GM06990 (cell line): ENCODE results near the gene GRID1.

Experiments
- DNase-seq: peaks from one replicate; pipeline ENCODE4 v3.0.0-alpha.2; 2011; ENCODE audit not compliant: insufficient read length; ENCODE audit errors: extremely low read depth
- H3K27me3 ChIP-seq: replicated peaks from 2 replicates; pipeline ENCODE4 v1.6.0; 2011; ENCODE audit warnings: low read length; ENCODE audit not compliant: control insufficient read depth, insufficient read depth
- H3K36me3 ChIP-seq: 2 replicates; pipeline ENCODE4 v1.5.1; 2011; ENCODE audit warnings: low read length; ENCODE audit not compliant: control insufficient read depth, insufficient read depth
- H3K4me3 ChIP-seq: replicated peaks from 2 replicates; pipeline ENCODE4 v1.5.1; 2011; ENCODE audit warnings: low read depth, mild to moderate bottlenecking, control low read depth, low read length
- TF ChIP-seq, protein P1 (sequence below): IDR thresholded peaks from 2 replicates; pipeline ENCODE4 v1.5.1; 2011; ENCODE audit warnings: low read length, control low read depth, mild to moderate bottlenecking, inconsistent platforms; ENCODE audit not compliant: insufficient read depth, poor library complexity, severe bottlenecking

Gene GRID1

GRCh38 chr10:85861513-85862197 lies 504.9 kb downstream of the GRID1 start:
- DNase-seq, result no peak
- no peak overlapping the region for H3K4me3 ChIP-seq
- no peaks in the 10 kb centered on the region for H3K36me3 ChIP-seq
- TF ChIP-seq, protein P1, sequence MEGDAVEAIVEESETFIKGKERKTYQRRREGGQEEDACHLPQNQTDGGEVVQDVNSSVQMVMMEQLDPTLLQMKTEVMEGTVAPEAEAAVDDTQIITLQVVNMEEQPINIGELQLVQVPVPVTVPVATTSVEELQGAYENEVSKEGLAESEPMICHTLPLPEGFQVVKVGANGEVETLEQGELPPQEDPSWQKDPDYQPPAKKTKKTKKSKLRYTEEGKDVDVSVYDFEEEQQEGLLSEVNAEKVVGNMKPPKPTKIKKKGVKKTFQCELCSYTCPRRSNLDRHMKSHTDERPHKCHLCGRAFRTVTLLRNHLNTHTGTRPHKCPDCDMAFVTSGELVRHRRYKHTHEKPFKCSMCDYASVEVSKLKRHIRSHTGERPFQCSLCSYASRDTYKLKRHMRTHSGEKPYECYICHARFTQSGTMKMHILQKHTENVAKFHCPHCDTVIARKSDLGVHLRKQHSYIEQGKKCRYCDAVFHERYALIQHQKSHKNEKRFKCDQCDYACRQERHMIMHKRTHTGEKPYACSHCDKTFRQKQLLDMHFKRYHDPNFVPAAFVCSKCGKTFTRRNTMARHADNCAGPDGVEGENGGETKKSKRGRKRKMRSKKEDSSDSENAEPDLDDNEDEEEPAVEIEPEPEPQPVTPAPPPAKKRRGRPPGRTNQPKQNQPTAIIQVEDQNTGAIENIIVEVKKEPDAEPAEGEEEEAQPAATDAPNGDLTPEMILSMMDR, result no peak
- 0 out of 2 replicates have a peak, but pooled peaks cover 1% of the 10 kb centered on the region for H3K27me3 ChIP-seq

GRCh38 chr10:85859859-85860258 lies 506.7 kb downstream of the GRID1 start:
- no peak for DNase-seq
- H3K36me3 ChIP-seq, result no peaks in the 10 kb centered on the region
- no peak overlapping the region for H3K4me3 ChIP-seq
- TF ChIP-seq, protein P1, result no peak
- H3K27me3 ChIP-seq, result 0 out of 2 replicates have a peak, but pooled peaks cover 1% of the 10 kb centered on the region

- no peaks in the 10 kb centered on the region for H3K36me3 ChIP-seq
These were observed 507.6 kb downstream of the GRID1 start for GRCh38 chr10:85858776-85859515.

GRCh38 chr10:85857791-85858190 lies 508.8 kb downstream of the GRID1 start:
- no peak for DNase-seq
- Histone ChIP-seq H3K36me3 (no peaks in the 10 kb centered on the region), H3K27me3 (peaks cover 1% of the 10 kb centered on the region; the same call in 1 of the 2 replicates), H3K4me3 (no peak overlapping the region)
- TF ChIP-seq, protein P1, result no peak

More at GRCh38 chr10:85858776-85859515, 507.6 kb downstream of the GRID1 start:
- no peak overlapping the region for H3K4me3 ChIP-seq
- DNase-seq, result no peak
- 0 out of 2 replicates have a peak, but pooled peaks cover 1% of the 10 kb centered on the region for H3K27me3 ChIP-seq
- TF ChIP-seq, protein P1, result no peak

DNA sequence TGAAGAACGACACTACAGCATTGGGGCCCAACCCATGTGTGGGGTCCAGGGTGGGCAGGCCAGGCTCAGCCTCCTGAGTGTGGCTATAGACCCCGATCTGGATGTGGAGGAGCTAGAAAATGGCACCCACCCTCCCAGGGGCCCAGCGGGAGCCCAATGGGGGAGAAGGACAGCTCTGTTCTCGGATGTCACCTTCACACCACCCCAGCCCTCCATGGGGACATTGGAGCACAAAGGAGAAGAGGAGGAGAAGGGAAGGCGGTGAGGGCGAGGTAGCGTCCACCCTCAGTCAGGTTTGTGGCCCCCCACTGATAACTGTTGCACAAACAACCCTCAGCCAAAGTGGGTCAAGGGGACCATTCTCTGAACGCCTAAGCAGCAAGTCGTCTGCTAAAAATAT lies 509.3 kb downstream of the GRID1 start:
- Histone ChIP-seq H3K27me3 (peaks cover 1% of the 10 kb centered on the region; the same call in 1 of the 2 replicates), H3K36me3 (no peaks in the 10 kb centered on the region), H3K4me3 (no peak overlapping the region)
- TF ChIP-seq, protein P1, result no peak
- DNase-seq, result no peak
